T-helper 1 cell treated with Interleukin-12 subunit alpha and Interleukin-12 subunit beta and Interleukin-4 antibody, amounts not matched to agents 30 μg/mL and 1 μg/mL, for 36 hours (primary cell): ENCODE measurements around the gene HHATL.
A peak's percentile ranks its signal among the peaks of the same experiment; 100 is the strongest.

Experiments
- H3K27ac Mint-ChIP-seq: one replicate; pipeline ENCODE4 v1.8.0; 2021; ENCODE audit warnings: mild to moderate bottlenecking, mixed read lengths
- H3K27me3 Mint-ChIP-seq: one replicate; pipeline ENCODE4 v1.8.0; 2021; ENCODE audit warnings: low read depth, mixed read lengths
- H3K36me3 Mint-ChIP-seq: one replicate; pipeline ENCODE4 v1.8.0; 2021; ENCODE audit warnings: low read depth, mixed read lengths
- H3K4me1 Mint-ChIP-seq: one replicate; pipeline ENCODE4 v1.8.0; 2021; ENCODE audit warnings: low read depth, mixed read lengths
- H3K4me3 Mint-ChIP-seq: one replicate; pipeline ENCODE4 v1.8.0; 2021; ENCODE audit warnings: mild to moderate bottlenecking, moderate library complexity, mixed read lengths
- H3K9me3 Mint-ChIP-seq: one replicate; pipeline ENCODE4 v1.8.0; 2021; ENCODE audit warnings: mixed read lengths

HHATL gene

DNA sequence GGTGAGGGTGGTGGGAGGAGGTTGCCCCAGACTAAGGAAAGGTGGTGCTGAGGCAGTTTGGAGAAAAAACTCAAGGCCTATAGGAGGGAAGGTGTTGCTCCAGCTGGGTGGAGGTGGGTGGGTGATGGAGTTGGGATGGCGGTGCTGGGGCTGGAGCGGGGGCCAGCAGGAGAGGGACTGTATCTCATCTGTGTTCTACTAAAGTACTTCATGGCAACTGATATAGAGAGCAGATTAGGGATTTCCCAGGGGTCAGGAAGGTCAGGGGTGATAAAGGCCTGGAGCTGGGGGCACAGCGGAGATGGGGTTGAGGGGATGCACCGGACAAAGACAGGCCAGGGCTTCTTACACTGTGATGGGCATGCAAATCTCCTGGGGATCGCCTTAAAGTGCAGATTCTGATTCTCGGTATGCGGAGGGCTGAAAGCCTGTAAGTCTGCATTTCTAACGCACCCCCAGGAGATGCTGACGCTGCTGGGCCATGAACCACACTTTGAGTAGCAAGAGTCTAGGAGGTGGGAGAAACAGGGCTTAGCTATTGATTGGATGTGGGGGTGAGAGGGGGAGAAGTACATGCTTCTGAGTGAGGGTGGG, 13.1 kb downstream of the HHATL start:
- H3K27me3 Mint-ChIP-seq, result peaks cover 19% of the 10 kb centered on the region
- no peak overlapping the region for H3K4me3 Mint-ChIP-seq
- H3K9me3 Mint-ChIP-seq, result no peaks in the 10 kb centered on the region
- no peaks in the 10 kb centered on the region for H3K36me3 Mint-ChIP-seq
- H3K4me1 Mint-ChIP-seq, result peaks cover 2% of the 10 kb centered on the region
- no peak overlapping the region for H3K27ac Mint-ChIP-seq

DNA sequence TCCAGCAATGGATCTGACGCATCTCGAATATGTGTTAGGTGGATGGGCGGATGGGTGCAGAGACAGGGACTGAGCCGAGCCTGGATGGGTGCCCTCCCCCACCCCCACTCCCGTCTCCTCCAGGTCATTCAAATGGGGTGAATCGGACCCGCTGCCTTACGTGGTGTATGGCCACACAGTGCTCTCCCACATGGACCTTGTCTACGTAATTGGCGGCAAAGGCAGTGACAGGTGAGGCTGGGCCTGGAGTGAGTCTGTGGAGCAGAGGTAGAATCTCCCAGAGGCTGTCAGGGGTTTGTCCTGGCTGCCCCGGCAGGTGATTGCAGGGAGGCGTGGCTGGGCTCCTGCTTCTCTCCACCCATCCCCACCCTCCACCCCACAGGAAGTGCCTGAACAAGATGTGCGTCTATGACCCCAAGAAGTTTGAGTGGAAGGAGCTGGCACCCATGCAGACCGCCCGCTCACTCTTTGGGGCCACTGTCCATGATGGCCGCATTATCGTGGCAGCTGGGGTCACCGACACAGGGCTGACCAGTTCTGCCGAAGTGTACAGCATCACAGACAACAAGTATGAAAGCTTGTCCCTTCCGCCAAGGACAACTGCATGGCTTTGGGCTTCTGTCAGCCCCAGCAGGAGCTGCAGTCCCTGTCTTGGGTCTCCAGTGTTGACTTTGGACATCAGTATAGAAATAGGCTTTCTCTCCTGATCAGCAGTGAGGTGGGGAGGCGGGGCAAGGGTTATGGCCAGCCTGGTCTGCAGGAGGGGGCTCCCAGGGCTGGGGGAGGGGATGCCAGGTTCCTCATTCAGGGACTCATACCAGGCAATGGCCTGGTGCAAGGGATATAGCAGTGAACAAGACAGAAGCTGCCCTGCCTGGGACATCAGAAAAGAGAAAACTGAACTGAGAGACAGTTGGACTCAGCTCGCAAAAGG, 13.8 kb downstream of the HHATL start:
- Mint-ChIP-seq H3K4me3 (no peak overlapping the region), H3K27ac (no peak overlapping the region), H3K4me1 (peaks cover 2% of the 10 kb centered on the region), H3K36me3 (no peaks in the 10 kb centered on the region), H3K9me3 (no peaks in the 10 kb centered on the region), H3K27me3 (peaks cover 19% of the 10 kb centered on the region)

DNA sequence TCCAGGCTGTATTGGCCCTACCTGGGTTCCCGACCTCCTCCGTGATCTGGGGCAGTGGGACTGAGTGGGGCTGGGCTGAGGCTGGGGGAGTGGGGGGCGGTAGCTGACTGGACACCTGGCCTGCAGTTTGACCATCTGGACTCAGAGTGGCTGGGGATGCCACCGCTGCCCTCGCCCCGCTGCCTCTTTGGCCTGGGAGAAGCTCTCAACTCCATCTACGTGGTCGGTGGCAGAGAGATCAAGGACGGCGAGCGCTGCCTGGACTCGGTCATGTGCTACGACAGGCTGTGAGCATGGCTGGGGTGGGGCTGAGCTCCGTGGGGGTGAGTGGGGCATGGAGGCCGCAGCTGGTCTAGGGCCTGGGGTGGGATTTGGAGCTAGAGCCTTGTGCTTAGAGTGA, 14.6 kb downstream of the HHATL start:
- peaks cover 19% of the 10 kb centered on the region for H3K27me3 Mint-ChIP-seq
- H3K4me1 Mint-ChIP-seq, result peaks cover 2% of the 10 kb centered on the region
- H3K27ac Mint-ChIP-seq, result no peak overlapping the region

DNA sequence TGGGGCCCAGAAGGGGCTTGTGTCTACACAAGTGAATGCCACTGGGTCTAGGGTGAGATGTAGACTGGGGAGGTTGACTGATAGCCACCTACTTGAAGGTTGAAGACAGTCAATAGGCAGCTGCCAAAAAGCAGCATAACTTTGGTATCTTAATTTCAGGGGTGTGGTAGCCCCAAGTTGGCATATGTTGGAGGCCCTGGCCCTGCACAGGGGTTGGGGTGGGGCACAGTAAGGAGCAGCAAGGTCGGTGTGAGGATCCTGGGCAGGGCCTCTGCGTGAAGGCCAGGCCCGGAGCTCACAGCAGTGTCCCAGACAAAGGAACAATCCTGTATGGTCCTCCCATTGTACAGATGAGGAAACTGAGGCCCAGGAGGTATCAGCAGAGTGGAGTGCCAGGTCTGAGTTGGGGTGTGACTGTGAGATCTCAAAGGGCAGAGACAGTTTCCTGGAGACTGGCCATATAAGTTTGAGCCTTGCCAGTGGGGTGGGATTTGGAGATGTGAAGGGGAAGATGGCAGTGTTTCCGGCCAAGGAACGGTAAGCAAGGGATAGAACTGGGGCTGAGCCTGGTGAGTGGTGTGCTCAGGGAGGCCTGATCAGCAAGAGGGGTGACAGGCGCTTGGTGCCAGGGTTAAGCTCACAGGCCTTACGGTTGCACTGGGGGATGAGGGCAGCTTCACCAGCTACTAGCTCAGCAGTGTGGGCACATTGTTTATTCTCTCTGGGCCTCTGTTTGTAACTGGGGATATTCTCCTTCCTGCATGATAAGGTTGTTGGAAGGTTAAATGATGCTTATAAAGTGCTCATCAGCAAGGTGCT, 15.6 kb downstream of the HHATL start:
- Mint-ChIP-seq H3K4me3 (no peak overlapping the region), H3K4me1 (peaks cover 2% of the 10 kb centered on the region), H3K36me3 (no peaks in the 10 kb centered on the region), H3K27me3 (peaks cover 19% of the 10 kb centered on the region), H3K9me3 (no peaks in the 10 kb centered on the region), H3K27ac (no peak overlapping the region)

More for the DNA sequence above, 14.6 kb downstream of the HHATL start:
- Mint-ChIP-seq H3K36me3 (no peaks in the 10 kb centered on the region), H3K4me3 (no peak overlapping the region), H3K9me3 (no peaks in the 10 kb centered on the region)

DNA sequence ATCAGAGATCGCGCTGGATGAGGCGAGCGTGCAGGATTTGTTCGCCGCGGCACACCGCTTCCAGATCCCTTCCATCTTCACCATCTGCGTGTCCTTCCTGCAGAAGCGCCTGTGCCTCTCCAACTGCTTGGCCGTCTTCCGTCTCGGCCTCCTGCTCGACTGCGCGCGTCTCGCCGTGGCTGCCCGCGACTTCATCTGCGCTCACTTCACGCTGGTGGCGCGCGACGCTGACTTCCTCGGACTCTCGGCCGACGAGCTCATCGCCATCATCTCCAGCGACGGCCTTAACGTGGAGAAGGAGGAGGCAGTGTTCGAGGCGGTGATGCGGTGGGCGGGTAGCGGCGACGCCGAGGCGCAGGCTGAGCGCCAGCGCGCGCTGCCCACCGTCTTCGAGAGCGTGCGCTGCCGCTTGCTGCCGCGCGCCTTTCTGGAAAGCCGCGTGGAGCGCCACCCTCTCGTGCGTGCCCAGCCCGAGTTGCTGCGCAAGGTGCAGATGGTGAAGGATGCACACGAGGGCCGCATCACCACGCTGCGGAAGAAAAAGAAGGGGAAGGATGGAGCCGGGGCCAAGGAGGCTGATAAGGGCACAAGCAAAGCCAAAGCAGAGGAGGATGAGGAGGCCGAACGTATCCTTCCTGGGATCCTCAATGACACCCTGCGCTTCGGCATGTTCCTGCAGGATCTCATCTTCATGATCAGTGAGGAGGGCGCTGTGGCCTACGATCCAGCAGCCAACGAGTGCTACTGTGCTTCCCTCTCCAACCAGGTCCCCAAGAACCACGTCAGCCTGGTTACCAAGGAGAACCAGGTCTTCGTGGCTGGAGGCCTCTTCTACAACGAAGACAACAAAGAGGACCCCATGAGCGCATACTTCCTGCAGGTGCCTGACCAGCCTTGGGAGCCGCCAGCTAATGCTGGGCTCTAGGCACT, 16.4 kb downstream of the HHATL start:
- H3K36me3 Mint-ChIP-seq, result no peaks in the 10 kb centered on the region
- H3K27me3 Mint-ChIP-seq, result peaks cover 22% of the 10 kb centered on the region
- H3K4me1 Mint-ChIP-seq, result peaks cover 2% of the 10 kb centered on the region
- H3K9me3 Mint-ChIP-seq, result no peaks in the 10 kb centered on the region
- no peak overlapping the region for H3K27ac Mint-ChIP-seq
- H3K4me3 Mint-ChIP-seq, result peak overlapping the region; percentile 27

DNA sequence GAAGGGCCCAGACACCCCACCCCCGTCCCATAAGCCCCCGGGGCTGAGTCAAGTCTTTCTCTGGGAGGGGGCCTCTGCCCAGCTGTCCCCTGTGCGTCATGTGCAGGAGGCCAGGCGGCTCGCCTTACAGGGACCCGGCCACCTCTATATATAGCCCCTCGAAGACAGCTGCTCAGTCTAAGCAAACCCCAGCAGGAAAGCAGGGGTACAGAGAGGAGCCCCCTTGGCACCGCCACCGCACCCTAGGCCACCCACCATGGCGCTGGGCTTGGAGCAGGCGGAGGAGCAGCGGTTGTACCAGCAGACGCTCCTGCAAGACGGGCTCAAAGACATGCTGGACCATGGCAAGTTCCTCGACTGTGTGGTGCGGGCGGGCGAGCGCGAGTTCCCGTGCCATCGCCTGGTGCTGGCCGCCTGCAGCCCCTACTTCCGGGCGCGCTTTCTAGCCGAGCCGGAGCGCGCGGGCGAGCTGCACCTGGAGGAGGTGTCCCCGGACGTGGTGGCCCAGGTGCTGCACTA, 17.2 kb downstream of the HHATL start, which contains the start of gene KLHL40:
TSS of gene KLHL40 (plus strand) at position 175 of the 519 bp plus-strand sequence. CDS start at position 257, 82 bp downstream.
- Mint-ChIP-seq H3K27me3 (peaks cover 22% of the 10 kb centered on the region), H3K9me3 (no peaks in the 10 kb centered on the region), H3K4me1 (peaks cover 2% of the 10 kb centered on the region), H3K36me3 (no peaks in the 10 kb centered on the region), H3K27ac (no peak within 1 kb of the TSS), H3K4me3 (peak within 1 kb of the TSS; percentile 27)

DNA sequence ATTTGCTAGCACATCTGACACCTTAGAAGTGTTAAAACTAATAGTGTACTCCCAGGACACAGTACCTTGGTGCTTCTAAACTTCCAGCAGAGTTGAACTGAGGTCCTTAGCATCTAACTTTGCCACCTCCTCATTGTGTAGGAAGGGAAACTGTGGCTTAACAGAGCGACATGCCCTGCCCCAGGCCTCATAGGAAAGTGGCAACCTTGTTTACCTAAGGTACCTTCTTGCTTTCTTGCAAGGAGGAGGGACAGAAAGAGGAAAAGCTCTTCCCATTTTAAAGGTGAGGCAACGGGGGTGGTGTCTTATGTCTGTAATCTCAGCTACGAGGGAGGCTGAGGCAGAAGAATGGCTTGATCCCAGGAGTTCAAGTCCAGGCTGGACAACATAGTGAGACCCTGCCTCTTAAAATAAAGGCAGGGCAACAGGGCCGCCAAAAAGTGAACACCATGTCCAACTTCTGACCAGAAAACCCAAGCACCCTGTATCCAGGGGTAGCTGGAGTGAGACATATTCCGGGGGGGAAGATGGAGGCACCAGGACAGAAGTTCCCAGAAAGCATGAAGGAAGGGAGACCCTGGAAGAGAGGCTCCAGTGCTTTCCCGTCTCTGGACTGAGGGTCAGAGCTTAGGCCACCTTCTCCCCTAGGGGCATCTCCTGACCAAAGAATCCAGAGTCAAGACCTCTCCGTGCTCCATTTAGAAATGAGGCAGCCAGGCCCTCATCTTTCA, 17.8 kb downstream of the HHATL start:
- H3K27me3 Mint-ChIP-seq, result peaks cover 22% of the 10 kb centered on the region
- no peaks in the 10 kb centered on the region for H3K36me3 Mint-ChIP-seq
- H3K9me3 Mint-ChIP-seq, result no peaks in the 10 kb centered on the region
- H3K4me1 Mint-ChIP-seq, result peaks cover 2% of the 10 kb centered on the region
- H3K4me3 Mint-ChIP-seq, result no peak overlapping the region
- no peak overlapping the region for H3K27ac Mint-ChIP-seq

DNA sequence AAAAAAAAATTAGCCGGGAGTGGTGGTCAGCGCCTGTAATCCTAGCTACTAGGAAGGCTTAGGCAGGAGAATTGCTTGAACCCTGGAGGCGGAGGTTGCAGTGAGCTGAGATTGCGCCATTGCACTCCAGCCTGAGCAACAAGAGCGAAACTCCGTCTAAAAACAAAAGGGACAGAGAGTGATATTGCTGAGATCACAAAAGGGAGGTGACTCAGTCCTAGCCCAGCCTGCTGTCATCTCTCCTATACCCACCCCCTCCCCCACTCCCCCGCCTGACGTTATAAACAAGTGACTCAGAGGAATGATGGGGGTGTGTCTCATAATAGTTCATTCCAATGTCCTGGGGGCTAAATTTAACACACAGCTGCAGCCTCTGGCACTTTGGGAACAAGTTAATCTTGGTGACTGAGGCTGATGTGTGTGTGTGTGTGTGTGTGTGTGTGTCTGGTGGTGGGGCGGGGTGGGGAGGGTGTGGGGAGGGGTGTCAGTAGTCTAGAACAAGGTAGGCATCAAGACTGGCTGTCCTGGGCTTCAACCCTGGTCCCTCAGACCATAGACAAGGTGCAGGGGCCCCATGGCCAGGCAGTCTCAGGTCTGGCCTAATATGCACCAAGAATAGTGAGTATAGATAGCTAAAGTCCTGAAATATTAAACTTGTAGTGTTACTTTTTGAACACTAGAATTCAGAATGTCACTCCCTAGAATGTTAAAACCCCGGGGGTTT, 18.6 kb downstream of the HHATL start:
- H3K27me3 Mint-ChIP-seq, result peaks cover 17% of the 10 kb centered on the region
- no peaks in the 10 kb centered on the region for H3K36me3 Mint-ChIP-seq
- H3K4me1 Mint-ChIP-seq, result peaks cover 2% of the 10 kb centered on the region
- peaks cover 1% of the 10 kb centered on the region for H3K9me3 Mint-ChIP-seq
- H3K27ac Mint-ChIP-seq, result no peak overlapping the region
- no peak overlapping the region for H3K4me3 Mint-ChIP-seq

DNA sequence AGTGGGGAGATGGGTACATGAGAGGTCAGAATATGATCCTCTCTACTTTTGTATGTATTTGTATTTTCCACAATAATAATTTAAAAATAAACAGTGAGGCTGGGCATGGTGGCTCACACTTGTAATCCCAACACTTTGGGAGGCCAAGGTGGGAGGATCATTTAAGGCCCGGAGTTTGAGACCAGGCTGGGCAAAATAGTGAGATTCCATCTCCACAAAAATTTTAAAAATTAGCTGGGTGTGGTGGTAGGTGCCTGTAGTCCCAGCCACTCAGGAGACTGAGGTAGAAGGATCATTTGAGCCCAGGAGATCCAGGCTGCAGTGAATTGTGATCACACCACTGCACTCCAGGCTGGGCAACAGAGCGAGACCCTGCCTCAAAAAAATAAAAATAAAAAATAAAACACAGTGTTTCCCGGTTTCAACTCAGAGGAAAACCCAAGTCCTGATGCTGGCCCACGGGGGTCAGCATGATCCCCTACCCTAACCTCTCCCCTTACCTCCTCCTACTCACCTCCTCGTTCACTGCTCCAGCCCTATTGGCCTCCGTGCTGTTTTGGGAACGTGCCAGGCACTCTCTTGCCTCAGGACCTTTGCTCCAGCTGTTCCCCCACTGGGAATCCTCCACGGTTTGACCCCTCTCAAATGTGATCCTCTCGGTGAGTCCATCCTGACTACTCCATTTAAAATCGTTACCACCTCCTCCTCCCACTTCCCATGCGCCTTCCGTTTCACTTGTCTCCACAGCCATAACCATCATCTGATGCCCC, 20.1 kb downstream of the HHATL start:
- Mint-ChIP-seq H3K36me3 (no peaks in the 10 kb centered on the region), H3K4me3 (no peak overlapping the region), H3K4me1 (peaks cover 2% of the 10 kb centered on the region), H3K27me3 (peaks cover 22% of the 10 kb centered on the region), H3K27ac (no peak overlapping the region), H3K9me3 (peaks cover 11% of the 10 kb centered on the region)

DNA sequence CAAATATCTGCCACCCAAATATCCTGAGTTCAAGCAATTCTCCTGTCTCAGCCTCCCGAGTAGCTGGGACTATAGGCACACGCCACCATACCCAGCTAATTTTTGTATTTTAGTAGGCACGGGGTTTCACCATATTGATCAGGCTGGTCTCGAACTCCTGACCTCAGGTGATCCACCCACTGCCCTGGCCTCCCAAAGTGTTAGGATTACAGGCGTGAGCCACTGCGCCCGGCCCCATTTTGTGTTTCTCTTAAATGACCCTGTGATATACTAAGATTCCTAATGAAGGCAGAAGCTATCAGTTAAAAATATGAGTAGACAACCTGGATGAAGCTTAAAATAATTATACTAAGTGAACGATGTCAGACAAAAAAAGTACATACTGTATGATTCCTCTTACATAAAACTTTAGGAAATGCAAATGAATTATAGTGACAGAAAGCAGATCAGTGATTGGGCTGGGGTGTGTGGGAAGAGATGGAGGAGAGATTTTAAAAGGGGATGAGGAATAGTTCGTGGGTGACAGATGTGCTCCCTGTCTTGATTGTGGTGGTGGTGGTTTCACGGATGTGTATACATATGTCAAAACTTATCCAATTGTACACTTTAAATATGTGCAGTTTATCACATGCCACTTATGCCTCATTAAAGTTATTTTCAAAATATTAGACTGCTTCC, 21.1 kb downstream of the HHATL start:
- Mint-ChIP-seq H3K9me3 (peaks cover 21% of the 10 kb centered on the region), H3K4me3 (no peak overlapping the region), H3K27ac (no peak overlapping the region), H3K4me1 (peaks cover 2% of the 10 kb centered on the region), H3K27me3 (peaks cover 14% of the 10 kb centered on the region), H3K36me3 (no peaks in the 10 kb centered on the region)

DNA sequence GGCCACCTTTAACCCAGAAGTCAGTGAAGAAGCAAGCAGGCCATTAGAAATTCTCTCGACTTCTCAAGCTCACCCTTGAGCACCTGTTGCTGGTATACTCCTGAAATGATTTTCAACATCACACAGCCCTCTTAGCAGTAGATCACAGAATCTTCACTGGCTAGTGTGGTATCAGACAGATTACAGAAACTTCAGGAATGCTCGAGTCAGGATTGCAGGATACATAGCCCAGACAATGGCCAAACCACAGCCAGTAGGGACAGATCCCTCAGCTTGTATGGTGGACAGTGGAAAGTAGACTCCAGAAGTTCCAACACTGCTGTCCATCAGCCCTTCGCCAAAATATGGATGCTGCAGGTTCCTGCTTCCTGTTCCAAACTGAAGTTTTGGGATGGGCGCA, 21.8 kb downstream of the HHATL start:
- H3K4me3 Mint-ChIP-seq, result no peak overlapping the region
- peaks cover 21% of the 10 kb centered on the region for H3K9me3 Mint-ChIP-seq
- peaks cover under 1% of the 10 kb centered on the region for H3K4me1 Mint-ChIP-seq
- no peaks in the 10 kb centered on the region for H3K36me3 Mint-ChIP-seq
- H3K27ac Mint-ChIP-seq, result no peak overlapping the region
- H3K27me3 Mint-ChIP-seq, result peaks cover 12% of the 10 kb centered on the region

DNA sequence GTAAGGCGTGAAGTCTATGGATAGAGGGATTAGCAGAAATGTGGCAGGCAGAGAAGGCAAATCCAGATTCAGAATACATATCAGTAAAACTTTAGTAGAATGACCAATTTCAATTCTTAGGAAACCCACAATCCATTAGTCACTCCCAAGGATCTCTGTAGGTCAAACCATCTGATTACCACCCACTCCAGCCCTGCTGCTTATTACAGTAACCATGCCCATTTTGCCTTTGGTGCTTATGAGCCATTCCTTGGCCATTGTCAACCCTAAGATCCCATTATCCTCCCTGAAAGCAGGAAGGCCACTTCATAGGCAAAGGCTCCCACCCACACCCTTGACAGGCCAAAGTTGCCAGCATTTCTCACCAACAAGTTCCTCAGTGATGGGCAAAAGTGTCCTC, 22.3 kb downstream of the HHATL start:
- H3K27ac Mint-ChIP-seq, result no peak overlapping the region
- no peak overlapping the region for H3K4me3 Mint-ChIP-seq
- peaks cover 21% of the 10 kb centered on the region for H3K9me3 Mint-ChIP-seq
- H3K36me3 Mint-ChIP-seq, result no peaks in the 10 kb centered on the region
- peaks cover 10% of the 10 kb centered on the region for H3K27me3 Mint-ChIP-seq
- no peaks in the 10 kb centered on the region for H3K4me1 Mint-ChIP-seq
